WERI-Rb-1 (cell line): ENCODE data around the gene RNF130.

Experiments used
- DNase-seq: peaks from one replicate; pipeline ENCODE4 v3.0.0-alpha.2; 2020
- H3K27ac ChIP-seq: fragments of 250-450 bp; sonication (Bioruptor Pico); 2 replicates; pipeline ENCODE4 v1.5.1; 2020; ENCODE audit warnings: mild to moderate bottlenecking, moderate library complexity
- H3K27me3 ChIP-seq: fragments of 250-450 bp; sonication (Bioruptor Pico); 2 replicates; pipeline ENCODE4 v1.5.1; 2021; ENCODE audit warnings: mild to moderate bottlenecking, low read depth, moderate library complexity; ENCODE audit not compliant: insufficient read depth, severe bottlenecking
- H3K36me3 ChIP-seq: fragments of 250-450 bp; sonication (Bioruptor Pico); 2 replicates; pipeline ENCODE4 v1.5.1; 2020; ENCODE audit warnings: mild to moderate bottlenecking, moderate library complexity
- H3K4me3 ChIP-seq: 2 replicates; pipeline ENCODE4 v1.5.1; 2011; ENCODE audit warnings: low read depth, mild to moderate bottlenecking, control low read depth, low read length
- H3K9me3 ChIP-seq: fragments of 250-450 bp; sonication (Bioruptor Pico); 2 replicates; pipeline ENCODE4 v1.5.1; 2021; ENCODE audit warnings: mild to moderate bottlenecking, moderate library complexity; ENCODE audit not compliant: severe bottlenecking
- CTCF ChIP-seq: IDR thresholded peaks from 2 replicates; pipeline ENCODE4 v1.5.1; 2011; ENCODE audit warnings: low read depth, mild to moderate bottlenecking, control low read depth, inconsistent platforms, low read length

The RNF130 gene

GRCh38 chr5:180034564-180034963 lies 37.0 kb downstream of the RNF130 start:
- TF ChIP-seq CTCF: no peak
- H3K9me3 ChIP-seq: no peaks in the 10 kb centered on the region
- H3K36me3 ChIP-seq: peaks cover 15% of the 10 kb centered on the region
- no peak overlapping the region for H3K4me3 ChIP-seq
- no peak overlapping the region for H3K27ac ChIP-seq
- H3K27me3 ChIP-seq: no peaks in the 10 kb centered on the region
- no peak for DNase-seq

- H3K4me3 ChIP-seq: no peak overlapping the region
- H3K36me3 ChIP-seq: no peaks in the 10 kb centered on the region
- TF ChIP-seq CTCF: no peak
- H3K27me3 ChIP-seq: no peaks in the 10 kb centered on the region
- no peaks in the 10 kb centered on the region for H3K9me3 ChIP-seq
- H3K27ac ChIP-seq: no peak overlapping the region
- peak; percentile 46 for DNase-seq
Measured at GRCh38 chr5:180027459-180028089, 44.0 kb downstream of the RNF130 start.

GRCh38 chr5:180026734-180027458 lies 44.7 kb downstream of the RNF130 start:
- TF ChIP-seq CTCF: no peak
- no peaks in the 10 kb centered on the region for H3K27me3 ChIP-seq
- no peaks in the 10 kb centered on the region for H3K36me3 ChIP-seq
- H3K27ac ChIP-seq: no peak overlapping the region
- no peak for DNase-seq
- no peak overlapping the region for H3K4me3 ChIP-seq
- no peaks in the 10 kb centered on the region for H3K9me3 ChIP-seq

GRCh38 chr5:180026320-180026719 lies 45.2 kb downstream of the RNF130 start:
- no peak for TF ChIP-seq CTCF

GRCh38 chr5:180021900-180022299 lies 49.7 kb downstream of the RNF130 start:
- no peak overlapping the region for H3K4me3 ChIP-seq
- no peak for TF ChIP-seq CTCF
- no peaks in the 10 kb centered on the region; the same call in 1 of the 2 replicates for H3K36me3 ChIP-seq
- no peaks in the 10 kb centered on the region for H3K9me3 ChIP-seq
- no peak overlapping the region for H3K27ac ChIP-seq
- no peak for DNase-seq
- no peaks in the 10 kb centered on the region for H3K27me3 ChIP-seq

More at GRCh38 chr5:180026320-180026719, 45.2 kb downstream of the RNF130 start:
- no peaks in the 10 kb centered on the region; the same call in 1 of the 2 replicates for H3K36me3 ChIP-seq
- no peaks in the 10 kb centered on the region for H3K9me3 ChIP-seq
- no peak overlapping the region for H3K4me3 ChIP-seq
- no peak for DNase-seq
- no peak overlapping the region for H3K27ac ChIP-seq
- no peaks in the 10 kb centered on the region for H3K27me3 ChIP-seq
